Tibial artery (tissue), 4 donors: ENCODE results near the gene TM4SF4.
A peak's percentile ranks its signal among the peaks of the same experiment; 100 is the strongest.

ENCODE experiments used
- DNase-seq, 2 donors: peaks; one replicate each; pipeline ENCODE4 v3.0.0-alpha.2; 2019
- H3K27ac ChIP-seq, 2 donors: fragments of 200-600 bp; sonication (generic) in 1 of 2; 1 replicate in 1 of 2; 2 replicates in 1 of 2; pipeline ENCODE4 v1.5.1; 2018 to 2019; ENCODE audit warnings: mild to moderate bottlenecking in 1 of 2
- H3K27me3 ChIP-seq, 2 donors: fragments of 200-600 bp; sonication (generic) in 1 of 2; one replicate each; pipeline versions ENCODE4 v1.5.1 to v1.6.0; 2016 to 2019
- H3K36me3 ChIP-seq, 3 donors: fragments of 200-600 bp; sonication (generic) in 2 of 3; one replicate each; pipeline ENCODE4 v1.5.1; 2016 to 2019; ENCODE audit warnings: mild to moderate bottlenecking in 2 of 3
- H3K4me1 ChIP-seq, 4 donors: fragments of 200-600 bp; sonication (generic) in 2 of 4; 1 replicate in 3 of 4; 2 replicates in 1 of 4; pipeline ENCODE4 v1.5.1; 2016 to 2019
- H3K4me3 ChIP-seq, 2 donors: fragments of 200-600 bp; sonication (generic) in 1 of 2; 1 replicate in 1 of 2; 2 replicates in 1 of 2; pipeline ENCODE4 v1.5.1; 2018 to 2019; ENCODE audit warnings: mild to moderate bottlenecking in 2 of 2
- H3K9me3 ChIP-seq, 3 donors: fragments of 200-600 bp; sonication (generic) in 1 of 3; one replicate each; pipeline ENCODE4 v1.5.1; 2016 to 2019
- intact Hi-C: fragments of 100-400 bp; cut with DNase I; formaldehyde crosslinking; loops from one replicate; pipeline ENCODE4 v1.15.0; 2023; ENCODE audit warnings: low total_unique reads
- TF ChIP-seq, protein P1 (sequence below), 2 experiments: fragments of 200-600 bp in 1 of 2; fragments of 450-650 bp in 1 of 2; IDR thresholded peaks; one replicate each; pipeline ENCODE4 v1.5.1; 2017 to 2019; ENCODE audit warnings: antibody characterized with exemption in 2 of 2, mild to moderate bottlenecking in 1 of 2, moderate library complexity in 1 of 2

Gene TM4SF4

DNA sequence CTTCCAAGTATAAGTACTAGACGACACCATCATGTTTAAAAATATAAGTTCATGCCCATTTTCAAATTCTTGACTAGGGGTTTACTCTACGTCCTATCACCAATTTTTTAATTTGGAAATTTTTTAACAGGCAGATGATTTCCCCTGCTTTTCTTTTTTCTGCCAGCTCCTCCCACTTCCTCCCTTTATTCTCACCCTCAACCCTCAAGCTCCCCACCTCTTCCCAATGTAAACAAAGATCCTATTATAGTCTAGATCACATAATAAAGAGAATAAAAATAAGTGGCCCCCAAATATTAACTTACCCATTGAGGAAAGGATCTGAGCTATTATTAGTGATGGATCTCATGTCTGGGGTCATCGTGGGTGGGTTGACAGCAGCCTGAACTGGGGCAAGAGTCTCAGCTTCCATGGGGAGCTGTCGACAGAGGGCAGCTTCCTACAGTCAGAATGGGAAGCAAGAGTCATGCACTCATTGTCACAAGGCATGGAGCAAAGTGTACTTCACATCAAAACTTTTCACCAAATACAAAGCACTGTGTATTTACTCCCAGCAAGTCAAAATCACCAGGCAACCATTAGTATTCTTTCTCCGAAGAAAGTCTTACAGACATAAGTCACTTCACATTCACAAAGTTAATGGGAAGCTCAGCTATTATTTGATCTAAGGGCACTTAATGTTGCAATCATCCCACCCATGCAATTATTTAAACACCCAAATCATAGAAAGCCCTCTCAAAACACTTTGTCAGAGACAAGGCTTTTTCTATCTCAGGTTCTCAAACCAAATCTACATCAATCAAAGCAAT is 53.2 kb downstream of the TM4SF4 start:
- TF ChIP-seq, protein P1, sequence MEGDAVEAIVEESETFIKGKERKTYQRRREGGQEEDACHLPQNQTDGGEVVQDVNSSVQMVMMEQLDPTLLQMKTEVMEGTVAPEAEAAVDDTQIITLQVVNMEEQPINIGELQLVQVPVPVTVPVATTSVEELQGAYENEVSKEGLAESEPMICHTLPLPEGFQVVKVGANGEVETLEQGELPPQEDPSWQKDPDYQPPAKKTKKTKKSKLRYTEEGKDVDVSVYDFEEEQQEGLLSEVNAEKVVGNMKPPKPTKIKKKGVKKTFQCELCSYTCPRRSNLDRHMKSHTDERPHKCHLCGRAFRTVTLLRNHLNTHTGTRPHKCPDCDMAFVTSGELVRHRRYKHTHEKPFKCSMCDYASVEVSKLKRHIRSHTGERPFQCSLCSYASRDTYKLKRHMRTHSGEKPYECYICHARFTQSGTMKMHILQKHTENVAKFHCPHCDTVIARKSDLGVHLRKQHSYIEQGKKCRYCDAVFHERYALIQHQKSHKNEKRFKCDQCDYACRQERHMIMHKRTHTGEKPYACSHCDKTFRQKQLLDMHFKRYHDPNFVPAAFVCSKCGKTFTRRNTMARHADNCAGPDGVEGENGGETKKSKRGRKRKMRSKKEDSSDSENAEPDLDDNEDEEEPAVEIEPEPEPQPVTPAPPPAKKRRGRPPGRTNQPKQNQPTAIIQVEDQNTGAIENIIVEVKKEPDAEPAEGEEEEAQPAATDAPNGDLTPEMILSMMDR (IDR thresholded peaks at IDR 0.05), result peak in 1 of 2 experiments; percentile 30
- Histone ChIP-seq H3K27ac (peak overlapping the region; percentile 29 to 52), H3K4me3 (no peak overlapping the region), H3K36me3 (peaks cover 24 to 32% (median 28%) of the 10 kb centered on the region in 3 donors), H3K27me3 (no peaks in the 10 kb centered on the region), H3K9me3 (no peaks in the 10 kb centered on the region), H3K4me1 (peaks cover 0 to 49% (median 28%) of the 10 kb centered on the region in 4 donors)
- intact Hi-C loops, result loop anchor here (5.0 kb wide), 1 partner anchor 190 kb away; no protein-coding TSS in a partner anchor
- peak in 1 of 2 donors; percentile 37 for DNase-seq

DNA sequence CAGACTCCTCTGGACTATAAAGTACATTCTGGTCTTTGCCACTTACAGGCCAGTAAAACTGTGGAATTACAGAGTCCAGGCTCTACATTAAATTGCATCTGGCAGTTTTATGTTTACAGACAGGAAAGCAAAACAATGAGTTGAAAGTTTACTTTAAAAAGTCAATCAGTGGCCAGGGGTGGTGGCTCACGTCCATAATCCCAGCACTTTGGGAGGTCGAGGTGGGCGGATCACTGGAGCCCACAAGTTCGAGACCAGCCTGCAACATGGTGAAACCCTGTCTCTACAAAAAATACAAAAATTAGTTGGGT is 53.8 kb downstream of the TM4SF4 start:
- peaks cover 0 to 55% (median 33%) of the 10 kb centered on the region in 4 donors for H3K4me1 ChIP-seq
- intact Hi-C loops, result loop anchor here (5.0 kb wide), 1 partner anchor 189 kb away; no protein-coding TSS in a partner anchor
- TF ChIP-seq, protein P1 (IDR thresholded peaks at IDR 0.05), result no peak
- no peaks in the 10 kb centered on the region for H3K9me3 ChIP-seq
- H3K4me3 ChIP-seq, result no peak overlapping the region
- H3K27ac ChIP-seq, result peak overlapping the region; percentile 29 to 52
- DNase-seq, result no peak
- H3K36me3 ChIP-seq, result peaks cover 22 to 30% (median 25%) of the 10 kb centered on the region in 3 donors
- H3K27me3 ChIP-seq, result no peaks in the 10 kb centered on the region

- H3K4me1 ChIP-seq, result peaks cover 0 to 63% (median 38%) of the 10 kb centered on the region in 4 donors
- H3K27ac ChIP-seq, result peak overlapping the region; percentile 15 to 29
- no peaks in the 10 kb centered on the region for H3K9me3 ChIP-seq
- TF ChIP-seq, protein P1 (IDR thresholded peaks at IDR 0.05), result no peak
- DNase-seq, result no peak
- H3K27me3 ChIP-seq, result no peaks in the 10 kb centered on the region
- H3K4me3 ChIP-seq, result no peak overlapping the region
- peaks cover 15 to 22% (median 17%) of the 10 kb centered on the region in 3 donors for H3K36me3 ChIP-seq
- intact Hi-C loops, result loop anchor here (5.0 kb wide), 1 partner anchor 188 kb away; no protein-coding TSS in a partner anchor
These were observed 54.6 kb downstream of the TM4SF4 start for GRCh38 chr3:149529099-149529498.

DNA sequence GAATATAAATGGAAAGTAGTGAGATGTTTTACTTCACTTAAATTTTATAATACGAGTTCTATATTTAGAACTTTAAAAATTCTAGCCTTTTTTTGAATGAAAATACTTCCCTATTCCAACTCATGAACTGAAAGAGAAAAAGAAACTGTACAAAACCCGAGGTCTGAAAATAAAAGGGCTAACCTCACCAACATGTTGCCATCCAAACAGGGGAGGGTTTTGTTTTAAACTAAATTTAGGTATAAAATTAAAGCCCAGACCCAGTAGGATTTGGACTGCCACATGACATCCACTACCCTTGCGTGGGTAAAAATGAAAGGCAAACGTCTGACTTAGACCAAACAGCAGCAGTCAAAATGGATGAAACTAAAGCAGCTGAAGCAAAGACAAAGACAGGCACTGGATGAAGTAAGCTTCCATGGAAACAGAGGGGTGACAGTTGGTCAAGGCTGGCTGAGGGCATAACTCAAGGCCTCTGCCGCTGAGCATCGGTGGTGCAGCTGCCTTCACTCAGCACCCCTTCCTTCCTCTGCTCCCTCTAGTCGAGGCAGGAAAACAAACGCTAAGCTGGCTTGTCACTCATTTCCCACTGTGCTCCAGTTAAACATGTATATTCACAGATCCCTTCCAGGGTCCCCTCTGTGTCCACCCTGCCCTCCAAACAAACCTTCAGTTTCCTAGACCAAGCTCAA is 58.1 kb downstream of the TM4SF4 start:
- TF ChIP-seq, protein P1 (IDR thresholded peaks at IDR 0.05), result no peak
- DNase-seq, result no peak
- Histone ChIP-seq H3K4me3 (peak overlapping the region in 1 of 2 donors; percentile 25), H3K9me3 (no peaks in the 10 kb centered on the region), H3K36me3 (no peaks in the 10 kb centered on the region), H3K27me3 (no peaks in the 10 kb centered on the region), H3K27ac (peak overlapping the region; percentile 64 to 66), H3K4me1 (peaks cover 0 to 80% (median 64%) of the 10 kb centered on the region in 4 donors)
- intact Hi-C loops, result no loop called here

DNA sequence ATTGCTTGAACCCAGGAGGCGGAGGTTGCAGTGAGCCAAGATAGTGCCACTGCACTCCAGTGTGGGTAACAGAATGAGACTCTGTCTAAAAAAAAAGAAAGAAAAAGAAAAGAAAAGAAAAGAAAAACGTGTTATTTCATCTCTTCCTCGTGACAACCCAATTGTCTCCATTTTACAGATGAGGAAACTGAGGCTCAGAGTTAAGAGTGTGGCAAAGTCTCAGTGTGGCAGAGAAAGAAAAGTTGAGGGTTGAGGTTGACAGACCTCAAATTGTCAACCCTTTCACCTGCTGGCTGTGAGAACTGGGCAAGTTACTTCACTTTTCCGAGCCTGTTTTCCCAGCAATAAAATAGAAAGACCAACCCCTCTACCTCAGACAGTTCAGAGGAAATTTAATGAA is 59.6 kb downstream of the TM4SF4 start:
- H3K9me3 ChIP-seq, result no peaks in the 10 kb centered on the region
- TF ChIP-seq, protein P1 (IDR thresholded peaks at IDR 0.05), result no peak
- no peak for DNase-seq
- H3K36me3 ChIP-seq, result no peaks in the 10 kb centered on the region
- no peak overlapping the region for H3K4me3 ChIP-seq
- peak overlapping the region; percentile 64 to 66 for H3K27ac ChIP-seq
- H3K27me3 ChIP-seq, result no peaks in the 10 kb centered on the region
- H3K4me1 ChIP-seq, result peaks cover 0 to 71% (median 58%) of the 10 kb centered on the region in 4 donors
- intact Hi-C loops, result loop anchor here (2.0 kb wide), 1 partner anchor 125 kb away; the partner anchor contains the start of gene WWTR1
